Nephron progenitor cell (in vitro differentiated cells): ENCODE results near the gene HTN1.
"Not testable (repeated sequence)": the region's sequence is repeated elsewhere in the genome, so short reads cannot be mapped to it uniquely, and the experiment has no call there.

ENCODE experiments used
- DNase-seq: peaks from one replicate; pipeline ENCODE4 v3.0.0; 2021
- H3K27ac Mint-ChIP-seq: 2 replicates; pipeline ENCODE4 v1.8.0; 2021; ENCODE audit warnings: mild to moderate bottlenecking, moderate library complexity, mixed read lengths
- H3K27me3 Mint-ChIP-seq: 2 replicates; pipeline ENCODE4 v1.8.0; 2021; ENCODE audit warnings: mild to moderate bottlenecking, low read depth, mixed read lengths; ENCODE audit not compliant: poor library complexity
- H3K36me3 Mint-ChIP-seq: 2 replicates; pipeline ENCODE4 v1.8.0; 2021; ENCODE audit warnings: low read depth, mixed read lengths
- H3K4me1 Mint-ChIP-seq: 2 replicates; pipeline ENCODE4 v1.8.0; 2021; ENCODE audit warnings: mixed read lengths
- H3K4me3 Mint-ChIP-seq: 2 replicates; pipeline ENCODE4 v1.8.0; 2021; ENCODE audit warnings: mild to moderate bottlenecking, moderate library complexity, mixed read lengths
- H3K9me3 Mint-ChIP-seq: 2 replicates; pipeline ENCODE4 v1.8.0; 2021; ENCODE audit warnings: mild to moderate bottlenecking, moderate library complexity, mixed read lengths
- CTCF ChIP-seq: fragments of 200-600 bp; sonication (generic); IDR thresholded peaks from 2 replicates; pipeline ENCODE4 v1.5.0; 2021; ENCODE audit warnings: antibody characterized with exemption

Gene HTN1

GRCh38 chr4:70041652-70042286 lies 8.5 kb upstream of the HTN1 start:
- H3K4me3 Mint-ChIP-seq = no peak overlapping the region
- TF ChIP-seq CTCF = no peak
- H3K4me1 Mint-ChIP-seq = no peaks in the 10 kb centered on the region
- no peak for DNase-seq
- no peaks in the 10 kb centered on the region for H3K36me3 Mint-ChIP-seq
- H3K9me3 Mint-ChIP-seq = peaks cover 29% of the 10 kb centered on the region
- no peak overlapping the region for H3K27ac Mint-ChIP-seq
- H3K27me3 Mint-ChIP-seq = peaks cover 3% of the 10 kb centered on the region

GRCh38 chr4:70056534-70056933 lies 6.3 kb downstream of the HTN1 start:
- not testable (repeated sequence) for H3K9me3 Mint-ChIP-seq, H3K4me3 Mint-ChIP-seq, DNase-seq, H3K27ac Mint-ChIP-seq, H3K36me3 Mint-ChIP-seq, H3K4me1 Mint-ChIP-seq
- peaks cover 11% of the 10 kb centered on the region for H3K27me3 Mint-ChIP-seq

GRCh38 chr4:70057651-70058050 lies 7.4 kb downstream of the HTN1 start:
- no peak for DNase-seq
- H3K27me3 Mint-ChIP-seq = peaks cover 11% of the 10 kb centered on the region
- H3K4me3 Mint-ChIP-seq = no peak overlapping the region
- no peak overlapping the region for H3K27ac Mint-ChIP-seq
- no peaks in the 10 kb centered on the region for H3K36me3 Mint-ChIP-seq
- H3K9me3 Mint-ChIP-seq = peaks cover 10% of the 10 kb centered on the region
- no peaks in the 10 kb centered on the region for H3K4me1 Mint-ChIP-seq
- no peak for TF ChIP-seq CTCF

- TF ChIP-seq CTCF = no peak
- H3K36me3 Mint-ChIP-seq = no peaks in the 10 kb centered on the region
- H3K4me3 Mint-ChIP-seq = no peak overlapping the region
- H3K27ac Mint-ChIP-seq = no peak overlapping the region
- peaks cover 10% of the 10 kb centered on the region for H3K9me3 Mint-ChIP-seq
- DNase-seq = no peak
- no peaks in the 10 kb centered on the region for H3K4me1 Mint-ChIP-seq
- H3K27me3 Mint-ChIP-seq = peaks cover 7% of the 10 kb centered on the region
These were observed 8.9 kb downstream of the HTN1 start for GRCh38 chr4:70059149-70059548.

- H3K4me3 Mint-ChIP-seq = no peak overlapping the region
- peaks cover 7% of the 10 kb centered on the region for H3K27me3 Mint-ChIP-seq
- no peaks in the 10 kb centered on the region for H3K36me3 Mint-ChIP-seq
- no peak for TF ChIP-seq CTCF
- DNase-seq = no peak
- H3K4me1 Mint-ChIP-seq = peaks cover 13% of the 10 kb centered on the region
- no peaks in the 10 kb centered on the region for H3K9me3 Mint-ChIP-seq
- H3K27ac Mint-ChIP-seq = no peak overlapping the region
These were observed 11.8 kb downstream of the HTN1 start for GRCh38 chr4:70062000-70062399.

GRCh38 chr4:70080205-70080604 lies 30.0 kb downstream of the HTN1 start:
- Mint-ChIP-seq H3K4me1 (no peaks in the 10 kb centered on the region), H3K4me3 (no peak overlapping the region), H3K36me3 (no peaks in the 10 kb centered on the region)

More at GRCh38 chr4:70080205-70080604, 30.0 kb downstream of the HTN1 start:
- no peak for TF ChIP-seq CTCF
- no peak for DNase-seq
- H3K27ac Mint-ChIP-seq = no peak overlapping the region
- H3K9me3 Mint-ChIP-seq = peaks cover 10% of the 10 kb centered on the region
- no peaks in the 10 kb centered on the region for H3K27me3 Mint-ChIP-seq
